ENCODE data around the gene C3orf20.
"Not testable (repeated sequence)": the region's sequence is repeated elsewhere in the genome, so short reads cannot be mapped to it uniquely, and the experiment has no call there.

C3orf20 gene

DNA sequence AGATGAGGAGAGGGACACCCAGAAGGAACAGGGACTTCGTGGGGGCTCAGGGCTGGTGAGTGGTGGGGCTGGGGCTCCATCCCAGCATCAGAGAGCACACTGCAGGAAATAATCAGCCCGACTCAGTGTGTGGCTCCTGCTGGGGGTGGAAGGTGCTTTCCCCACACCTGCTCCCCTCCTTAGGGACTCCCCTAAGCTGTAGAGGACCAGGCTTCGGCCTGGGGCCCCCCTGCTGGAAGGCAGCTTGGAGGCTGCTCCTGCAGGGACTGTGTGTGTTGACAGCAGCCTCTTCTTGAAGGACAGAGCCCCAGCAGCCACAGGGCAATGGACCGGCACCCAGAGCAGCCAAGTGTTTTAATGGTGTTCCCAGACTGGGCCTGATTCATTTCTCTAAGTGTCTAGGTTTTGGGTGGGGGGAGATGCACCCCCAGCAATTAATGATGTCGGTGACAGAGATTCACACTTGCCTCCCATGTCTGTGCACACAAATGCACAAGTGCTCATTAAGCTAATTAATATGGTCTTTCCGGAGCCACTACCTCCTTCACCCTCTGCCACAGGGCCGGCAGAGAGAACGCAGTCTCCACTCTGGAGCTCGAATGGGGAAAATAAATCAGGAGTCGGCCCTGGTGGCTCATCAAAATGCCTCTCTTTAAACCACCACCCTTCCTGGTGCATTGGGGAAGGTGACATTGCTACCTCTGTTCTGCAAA, 126.9 kb downstream of the C3orf20 start:
- DNase-seq: no peak

DNA sequence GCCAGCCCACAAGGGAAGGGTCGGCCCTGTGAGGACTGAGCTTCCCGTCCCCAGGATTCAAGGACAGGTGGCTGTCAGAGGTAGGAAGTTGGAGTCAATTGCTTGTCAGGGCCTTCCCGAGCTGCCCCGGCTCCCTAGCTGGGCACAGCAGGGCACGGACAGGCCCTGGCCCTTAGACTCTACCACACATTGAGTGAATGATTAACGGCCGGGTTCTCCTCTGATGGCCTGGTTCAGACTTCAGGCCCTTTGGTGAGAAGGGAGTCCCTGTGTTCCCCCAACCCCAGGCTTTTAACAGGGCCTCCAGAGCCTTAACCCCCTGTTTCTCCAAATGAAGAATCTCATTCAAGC, 127.4 kb downstream of the C3orf20 start:
- no peak for DNase-seq

DNA sequence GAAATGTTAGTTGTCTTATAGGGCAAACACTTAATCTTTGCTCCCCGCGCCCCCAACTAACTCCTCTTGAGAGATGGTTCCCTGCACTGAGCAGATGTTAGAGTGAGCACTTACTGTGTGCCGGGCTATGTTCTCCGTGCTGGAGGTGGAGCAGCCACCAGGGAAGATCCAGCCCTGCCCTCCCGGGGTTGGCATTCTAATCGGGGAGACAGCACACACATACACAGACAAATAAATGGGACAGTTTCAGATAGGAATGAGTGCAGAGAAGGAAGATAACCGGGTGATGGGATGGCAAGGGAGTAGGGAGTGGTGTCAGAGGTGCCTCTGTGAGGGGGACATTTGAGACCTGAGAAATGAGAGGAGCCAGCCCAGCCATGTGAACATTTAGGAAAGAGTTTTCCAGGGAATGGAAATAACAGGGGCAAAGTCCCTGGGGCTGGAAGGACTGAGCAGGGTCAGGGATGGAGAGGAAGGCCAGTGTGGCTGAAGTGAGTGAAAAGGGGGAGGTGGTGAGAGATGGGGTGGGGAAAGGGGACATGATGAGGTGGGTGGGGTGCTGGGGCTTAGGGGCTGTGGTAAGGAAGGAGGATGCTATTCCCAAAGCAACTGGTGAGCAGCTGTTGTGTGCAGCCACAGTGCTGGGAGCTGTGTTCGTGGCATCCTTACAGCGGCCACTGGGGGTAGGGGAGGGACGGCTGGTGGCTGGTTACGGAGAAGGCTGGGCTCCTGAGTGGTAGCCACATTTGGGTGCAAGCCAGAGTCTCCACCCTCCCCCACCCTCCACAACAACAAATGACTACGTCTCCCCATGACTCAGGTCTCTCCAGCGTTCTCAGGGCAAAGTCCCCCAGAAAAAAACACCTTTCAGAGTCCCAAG, 128.4 kb downstream of the C3orf20 start:
- DNase-seq: no peak

DNA sequence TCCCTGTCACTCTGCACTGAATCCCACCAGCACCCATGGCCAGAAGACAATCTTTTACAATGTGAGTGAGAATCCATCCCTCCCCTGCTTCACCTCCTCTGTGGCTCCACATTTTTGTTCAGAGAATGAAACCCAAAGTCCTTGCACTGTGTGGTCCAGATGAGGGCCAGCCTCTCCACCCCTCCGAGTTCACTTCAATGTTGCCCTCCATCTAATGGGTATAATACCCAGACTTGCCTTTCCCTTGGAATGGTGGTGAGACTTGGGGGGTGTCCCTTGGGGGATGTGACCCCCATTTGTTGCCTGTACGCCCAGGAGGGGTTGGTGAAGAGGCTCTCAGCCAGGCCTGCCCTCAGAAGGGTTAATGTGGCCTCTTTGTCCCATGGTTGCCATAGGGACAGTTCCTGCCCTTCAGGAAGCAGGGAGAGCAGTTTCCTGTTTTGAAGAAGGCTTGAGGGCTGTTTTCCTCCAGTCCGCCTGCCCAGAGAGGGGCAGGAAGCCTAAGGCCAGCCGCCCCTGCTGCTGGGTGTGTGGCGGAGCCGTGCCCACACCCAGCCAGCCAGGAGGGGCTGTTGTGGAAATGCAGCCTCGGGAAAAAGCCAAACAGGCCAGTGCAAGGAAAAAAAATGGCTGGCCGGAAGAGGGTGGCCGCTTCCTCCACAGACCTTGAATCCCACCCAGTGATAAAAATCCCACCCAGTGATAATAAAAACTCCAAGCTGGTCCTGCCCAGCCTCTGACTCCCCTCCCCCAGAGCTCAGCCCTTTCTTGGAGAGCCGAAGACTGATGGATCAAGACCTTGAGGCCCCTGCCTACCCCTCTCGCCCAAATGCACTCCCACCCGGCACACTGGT, 129.3 kb downstream of the C3orf20 start:
- DNase-seq: no peak

DNA sequence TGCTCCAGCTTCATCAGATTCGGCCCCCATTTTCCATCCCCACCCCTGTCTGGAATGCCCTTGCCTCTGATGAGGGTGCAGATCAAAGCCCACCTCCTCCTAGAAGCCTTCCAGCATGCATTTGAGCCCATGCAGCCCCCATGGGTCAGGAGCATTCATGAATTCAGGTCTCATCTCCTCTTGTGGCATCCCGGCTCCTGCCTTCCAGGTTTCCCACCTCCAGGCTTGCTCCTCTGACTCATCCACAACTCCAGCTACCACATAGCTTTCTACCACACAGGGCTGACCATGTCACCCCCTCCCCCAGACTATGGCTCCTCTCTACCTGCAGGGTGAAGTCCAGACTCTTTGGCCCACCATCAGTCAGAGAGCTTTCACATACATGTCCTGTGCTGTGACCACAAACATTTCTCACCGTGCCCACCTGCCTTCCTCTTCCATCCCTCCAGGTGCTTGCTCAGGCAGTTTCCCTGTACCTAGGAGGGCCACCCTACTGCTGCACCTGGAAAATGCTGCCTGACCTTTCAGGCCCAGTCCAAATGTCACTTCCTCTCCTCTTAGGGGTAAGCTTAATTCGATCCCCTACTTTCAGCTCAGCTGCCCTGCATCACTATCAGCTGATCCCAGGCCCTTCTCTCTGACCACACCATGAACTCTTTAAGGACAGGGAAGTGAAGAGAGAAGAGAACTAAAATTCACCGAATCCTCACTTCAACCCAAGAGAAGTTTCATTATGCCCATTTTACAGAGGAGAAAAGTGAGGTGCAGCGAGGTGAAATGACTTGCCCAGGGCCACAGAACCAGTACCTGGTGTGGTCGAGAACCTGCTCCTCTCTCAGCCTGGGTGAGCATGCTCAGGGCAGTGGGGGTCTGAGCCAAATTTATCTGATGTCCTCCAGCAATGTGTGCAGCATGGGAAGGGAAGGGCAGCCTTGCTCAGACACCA, 130.2 kb downstream of the C3orf20 start:
- no peak for DNase-seq

DNA sequence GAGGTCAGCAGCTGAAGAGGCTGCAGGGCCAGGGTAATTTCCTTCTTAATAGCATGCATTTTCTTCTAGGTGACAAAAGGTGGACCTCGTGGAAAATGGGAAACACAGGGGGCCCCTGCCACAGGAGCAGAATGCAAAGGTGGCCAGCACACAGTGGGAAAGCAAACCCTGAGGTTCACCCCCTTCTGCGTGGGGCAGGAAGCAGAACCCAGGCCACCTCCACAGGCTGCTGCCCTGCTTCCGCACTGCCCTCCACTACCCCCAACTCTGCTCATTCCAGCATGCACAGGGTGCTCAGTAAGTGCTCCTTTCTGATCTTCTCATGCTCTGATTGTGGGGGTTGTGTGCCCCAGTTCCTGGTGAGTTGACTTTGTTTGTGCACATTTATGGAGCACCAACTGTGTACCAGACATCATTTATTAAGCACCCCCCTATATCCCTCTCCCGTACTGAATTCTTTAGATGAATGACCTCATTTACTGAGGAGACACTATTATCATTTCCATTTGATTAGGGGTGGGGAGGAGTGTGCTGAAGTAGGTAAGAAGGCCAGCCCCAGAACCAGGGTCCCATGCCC, 131.1 kb downstream of the C3orf20 start:
- DNase-seq: no peak

DNA sequence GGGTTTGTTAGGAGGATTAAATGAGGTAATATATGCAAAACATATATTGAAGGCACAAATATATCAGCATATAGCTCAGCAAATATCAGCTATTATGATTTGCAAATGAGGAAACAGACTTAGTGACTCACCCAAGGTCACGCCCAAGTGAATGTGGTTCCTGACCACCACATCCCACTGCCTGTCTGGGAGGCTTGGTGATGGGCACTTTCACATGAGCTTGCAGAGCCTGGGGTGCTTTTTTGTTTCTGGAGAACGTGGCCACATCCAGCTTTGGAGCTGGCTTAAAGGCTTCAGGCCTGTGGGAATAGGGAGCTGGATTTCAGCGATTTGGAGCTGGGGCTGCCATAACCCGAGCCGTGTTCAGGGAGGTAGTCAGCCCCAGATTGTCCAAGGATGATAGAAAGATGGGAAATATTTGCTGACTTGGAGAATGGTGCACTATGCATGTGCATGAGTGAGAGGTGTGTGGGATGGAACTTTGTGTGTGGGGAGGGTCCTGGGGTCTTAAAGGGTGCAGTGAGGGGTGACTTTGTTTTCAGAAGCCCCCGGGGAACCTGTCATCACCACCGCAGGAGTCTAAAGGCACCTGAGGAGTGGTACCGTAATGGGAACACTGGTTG, 131.8 kb downstream of the C3orf20 start:
- DNase-seq: no peak

DNA sequence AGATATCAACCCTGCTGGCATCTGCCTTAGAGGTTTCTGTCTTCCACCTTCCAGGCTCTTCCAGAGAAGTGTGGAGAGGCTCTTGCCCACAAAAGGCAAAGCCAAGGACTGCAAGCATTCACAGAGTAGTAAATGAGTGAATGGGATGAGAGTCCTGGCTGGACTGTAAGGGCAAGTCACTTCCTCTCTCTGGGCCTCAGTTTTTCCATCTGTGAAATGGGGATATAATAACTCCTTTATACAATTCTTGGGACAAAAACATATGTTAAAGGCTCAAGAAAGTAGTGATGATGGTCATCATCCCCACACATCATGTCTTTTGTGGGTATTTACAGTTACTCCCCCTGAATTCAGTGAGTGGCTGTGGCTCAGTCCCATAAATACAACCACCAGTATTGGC, 133.1 kb downstream of the C3orf20 start:
- no peak for DNase-seq

DNA sequence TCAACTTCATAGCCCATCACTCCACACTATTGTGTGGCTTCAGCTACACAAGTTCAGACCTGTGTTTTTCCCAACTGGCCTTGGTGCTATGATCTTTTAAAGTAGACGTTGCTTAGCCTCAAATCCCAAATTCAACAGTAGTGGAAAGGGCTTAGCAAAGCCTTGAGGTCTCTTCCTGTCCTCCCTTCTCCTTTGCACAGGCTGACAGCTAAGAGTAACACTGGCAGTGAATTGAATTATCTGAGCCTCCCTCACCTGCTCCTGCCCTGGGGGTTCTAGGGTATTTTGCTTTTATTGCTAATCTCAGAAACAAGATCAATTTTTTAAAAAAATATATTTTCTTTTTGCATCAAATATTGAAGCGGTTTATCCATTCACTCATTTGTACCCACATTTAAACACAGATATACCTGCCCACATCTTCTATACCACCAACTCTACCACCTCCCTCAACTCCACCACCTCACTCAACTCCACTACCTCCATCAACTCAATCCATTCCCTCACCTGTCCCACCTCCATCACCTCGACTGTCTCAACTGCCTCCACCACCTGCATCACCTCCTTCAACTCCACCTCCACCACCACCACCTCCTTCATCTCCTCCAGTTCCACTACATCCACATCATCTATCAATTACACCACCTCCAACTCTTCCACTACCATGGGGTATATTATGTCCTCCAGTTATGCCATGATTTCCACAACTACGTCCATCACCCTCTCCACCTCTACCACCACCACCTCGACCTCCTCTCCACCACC, 133.7 kb downstream of the C3orf20 start:
- no peak for DNase-seq

DNA sequence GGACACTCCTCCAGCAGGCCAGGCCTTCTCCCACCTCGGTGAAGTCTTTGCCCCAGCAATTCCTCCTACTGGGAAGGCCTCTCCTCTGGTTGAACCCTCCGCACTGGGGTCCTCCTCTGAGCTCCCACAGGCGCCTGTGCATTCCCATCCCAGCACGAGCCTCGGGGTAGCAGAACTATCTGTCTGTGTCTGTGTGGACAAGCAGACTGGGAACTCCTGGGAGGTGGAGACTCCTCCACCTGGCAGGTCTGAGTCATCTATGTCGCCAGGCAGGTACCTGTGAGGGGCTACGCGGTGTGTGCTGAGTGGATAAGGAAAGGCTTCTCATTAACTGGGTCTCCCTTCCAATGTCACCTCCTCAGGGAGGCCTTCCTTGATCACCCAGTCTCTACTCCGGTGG, 134.7 kb downstream of the C3orf20 start:
- DNase-seq: not testable (repeated sequence)

DNA sequence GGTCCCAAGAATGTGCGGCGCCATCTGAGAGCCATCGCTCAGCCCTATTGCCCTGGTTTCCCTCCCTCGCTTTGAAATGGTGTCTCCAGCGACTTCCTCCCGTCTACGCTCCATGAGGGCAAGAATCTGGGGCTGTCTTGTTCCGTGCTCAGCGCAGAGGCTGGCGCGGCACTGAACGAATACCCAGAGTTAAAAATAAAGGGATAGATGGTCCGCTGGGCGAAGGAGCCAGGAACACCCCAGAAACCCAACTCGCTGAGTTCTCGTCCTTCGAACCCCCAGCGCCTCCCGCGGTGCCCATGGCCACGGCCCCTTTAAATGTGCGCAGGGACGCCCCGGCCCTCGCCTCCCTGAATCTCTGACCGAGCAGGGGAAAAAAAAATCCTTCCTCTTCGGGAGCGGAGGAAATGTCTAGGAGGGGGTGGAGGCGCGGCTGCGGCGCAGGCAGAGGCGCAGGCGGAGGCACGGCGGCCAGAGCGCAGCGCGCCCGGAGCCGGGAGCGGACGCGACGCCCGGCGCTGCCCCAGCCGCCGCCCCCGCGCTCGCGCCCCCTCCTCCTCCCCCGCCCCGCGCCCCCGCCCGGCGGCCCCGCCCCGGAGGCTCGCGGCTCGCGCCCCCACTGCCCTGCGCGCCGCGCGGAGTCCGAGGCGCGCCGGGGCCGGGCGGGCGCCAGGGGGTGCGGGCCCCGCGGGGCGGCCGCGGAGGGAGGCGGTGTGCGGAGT, 135.3 kb downstream of the C3orf20 start:
- no peak for DNase-seq

DNA sequence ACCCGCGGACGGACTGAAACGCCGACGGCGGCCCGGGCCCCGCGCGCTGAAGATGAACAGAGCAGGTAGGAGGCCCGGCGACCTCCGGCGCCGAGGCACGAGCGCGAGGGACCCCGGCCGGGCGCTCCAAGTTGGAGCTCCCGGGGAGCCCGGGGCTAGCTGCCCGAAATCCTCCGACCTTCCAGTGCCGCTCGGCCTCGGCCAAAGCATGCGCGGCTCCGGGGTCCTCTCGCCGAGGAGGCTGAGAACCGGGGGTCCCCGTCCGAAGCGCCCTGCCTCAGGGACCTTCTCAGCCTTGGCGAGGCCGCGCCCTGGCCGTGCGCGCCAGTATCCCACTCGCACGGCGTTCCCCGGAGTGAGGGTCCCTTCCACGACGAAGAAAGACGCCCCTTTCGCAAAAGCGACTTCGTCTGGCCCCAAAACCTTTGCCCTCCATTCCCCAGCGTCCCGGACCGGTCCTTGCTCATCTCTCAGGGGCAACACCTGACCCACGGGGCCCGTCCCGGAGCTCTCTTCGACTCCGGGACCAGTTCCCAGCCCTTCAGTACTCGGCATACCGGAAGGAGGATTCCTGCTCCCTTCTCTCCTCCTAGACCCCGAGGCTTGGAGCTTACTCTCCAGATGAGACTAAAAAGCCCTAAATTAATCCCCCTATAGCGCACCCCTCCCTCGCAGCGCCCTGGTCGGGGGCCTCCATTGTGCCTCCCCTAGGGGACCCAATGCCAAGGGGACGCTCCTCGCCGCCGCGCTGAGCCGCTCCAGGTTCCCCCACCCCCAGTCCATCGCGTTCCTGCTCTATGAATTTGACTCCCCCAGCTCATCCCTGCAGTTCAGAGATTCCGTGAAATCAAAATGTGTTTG, 136.1 kb downstream of the C3orf20 start:
- DNase-seq: no peak

DNA sequence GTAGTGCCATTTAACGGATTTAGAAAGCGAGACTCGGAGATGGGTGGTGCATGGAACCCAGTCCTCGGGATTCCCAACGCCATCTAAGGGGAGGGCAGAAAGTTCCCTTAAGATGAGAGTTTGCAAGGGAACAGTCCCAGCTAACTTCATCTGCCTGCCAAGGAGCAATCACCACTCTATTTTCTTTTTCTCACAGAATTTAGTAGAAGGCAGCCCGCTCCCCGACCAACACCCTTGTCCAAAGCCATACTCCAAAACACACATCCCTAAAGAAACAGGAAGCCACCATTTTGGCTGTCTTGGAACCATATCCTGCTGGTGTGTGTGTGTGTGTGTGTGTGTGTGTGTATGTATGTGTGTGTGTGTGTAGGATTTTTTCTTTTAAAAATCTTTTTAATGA, 136.7 kb downstream of the C3orf20 start:
- DNase-seq: no peak

DNA sequence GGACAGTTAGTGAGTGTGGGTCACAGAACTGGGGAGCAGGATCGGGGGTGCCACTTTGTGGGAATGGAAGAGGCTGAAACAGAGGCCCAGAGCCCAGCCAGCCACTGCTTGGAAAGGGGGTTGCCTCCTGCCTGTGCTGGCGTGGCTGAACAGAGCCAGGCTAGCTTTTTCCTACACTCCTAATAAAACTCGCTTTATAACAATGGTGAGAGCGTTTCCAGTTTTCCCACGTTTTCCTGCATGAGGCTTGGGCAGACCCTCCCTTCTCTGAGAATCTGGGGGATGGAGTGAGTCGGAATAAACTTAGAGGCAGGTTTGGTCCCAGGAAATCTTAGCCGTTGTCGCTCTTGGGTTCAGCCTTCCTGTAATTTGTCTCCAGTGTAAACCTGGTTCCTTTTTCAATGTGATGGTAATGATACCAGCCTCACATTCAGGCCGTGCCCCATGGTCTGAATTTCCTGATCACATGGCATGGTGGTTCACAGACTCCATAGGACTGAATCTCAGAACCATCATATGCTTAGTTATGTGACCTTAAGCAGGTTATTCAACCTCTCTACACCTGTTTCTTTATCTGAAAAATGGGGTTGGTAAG, 137.4 kb downstream of the C3orf20 start:
- DNase-seq: no peak

DNA sequence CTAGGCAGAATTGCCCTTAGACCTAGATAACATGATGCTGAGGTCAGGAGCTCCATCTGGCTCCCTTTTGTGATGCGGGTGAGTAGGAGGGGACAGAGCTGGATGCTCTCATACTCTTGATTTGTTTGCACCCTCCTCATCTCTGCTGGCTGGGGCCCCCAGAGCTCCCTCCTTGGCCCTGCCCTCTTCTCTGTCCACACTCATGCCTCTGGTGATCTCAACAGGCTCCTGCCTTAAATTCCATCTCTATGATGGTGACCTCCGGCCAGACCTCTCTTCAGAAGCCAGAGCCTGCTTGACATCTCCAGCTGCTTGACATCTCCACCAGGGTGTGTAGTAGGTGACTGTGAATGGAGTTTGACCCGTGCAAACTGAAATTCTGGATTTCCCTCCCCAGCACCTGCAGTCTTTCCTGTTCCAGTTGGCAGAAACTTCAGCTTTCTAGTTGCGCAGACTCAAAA, 139.5 kb downstream of the C3orf20 start:
- no peak for DNase-seq

DNA sequence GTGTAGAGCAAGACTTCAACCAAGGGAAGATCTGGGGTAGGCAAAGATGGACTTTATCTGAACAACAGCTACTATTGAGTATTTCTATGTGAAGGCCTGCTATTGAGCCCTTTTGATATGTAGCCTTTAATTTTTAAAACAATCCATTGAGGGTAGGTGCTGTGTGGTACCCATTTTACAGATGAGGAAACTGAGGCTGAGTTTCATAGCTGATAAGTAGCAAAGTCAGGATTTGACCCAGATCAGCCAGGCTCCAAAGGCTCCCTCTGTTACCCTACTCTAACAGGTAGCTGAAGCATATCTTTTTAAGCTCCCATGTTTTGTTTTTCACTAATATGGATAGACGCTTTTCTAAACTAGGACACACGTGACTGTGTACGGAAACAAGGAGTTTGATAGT, 141.4 kb downstream of the C3orf20 start:
- DNase-seq: no peak

DNA sequence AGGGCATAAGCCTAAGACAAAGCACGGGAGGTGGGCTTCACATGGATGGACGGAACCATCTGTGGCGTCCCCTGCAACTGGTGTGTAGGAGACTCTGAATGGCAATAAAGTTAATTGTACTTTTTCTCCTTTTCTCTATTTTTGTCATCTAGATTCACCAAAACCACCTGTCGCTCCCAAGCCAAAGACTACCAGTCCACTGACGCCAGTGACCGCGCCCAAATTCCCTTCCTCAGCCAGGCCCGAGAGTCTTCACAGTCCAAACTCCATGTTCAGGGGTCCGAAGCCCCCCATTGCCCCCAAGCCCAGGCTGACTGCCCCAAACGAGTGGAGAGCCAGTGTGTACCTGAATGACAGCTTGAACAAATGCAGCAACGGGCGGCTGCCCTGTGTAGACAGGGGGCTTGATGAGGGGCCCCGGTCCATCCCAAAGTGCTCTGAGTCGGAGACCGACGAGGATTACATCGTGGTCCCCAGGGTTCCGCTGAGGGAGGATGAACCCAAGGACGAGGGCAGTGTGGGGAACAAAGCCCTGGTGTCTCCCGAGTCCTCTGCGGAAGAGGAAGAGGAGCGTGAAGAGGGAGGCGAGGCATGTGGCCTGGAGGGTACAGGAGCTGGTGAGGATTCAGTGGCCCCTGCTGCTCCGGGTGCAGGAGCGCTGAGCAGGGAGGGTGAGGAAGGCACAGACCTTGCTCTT, 144.0 kb downstream of the C3orf20 start, which contains the start of gene FGD5:
FGD5 (plus strand) TSS at position 159 of the 697 bp plus-strand sequence; CDS start at position 269, 110 bp downstream.
- no peak for DNase-seq

DNA sequence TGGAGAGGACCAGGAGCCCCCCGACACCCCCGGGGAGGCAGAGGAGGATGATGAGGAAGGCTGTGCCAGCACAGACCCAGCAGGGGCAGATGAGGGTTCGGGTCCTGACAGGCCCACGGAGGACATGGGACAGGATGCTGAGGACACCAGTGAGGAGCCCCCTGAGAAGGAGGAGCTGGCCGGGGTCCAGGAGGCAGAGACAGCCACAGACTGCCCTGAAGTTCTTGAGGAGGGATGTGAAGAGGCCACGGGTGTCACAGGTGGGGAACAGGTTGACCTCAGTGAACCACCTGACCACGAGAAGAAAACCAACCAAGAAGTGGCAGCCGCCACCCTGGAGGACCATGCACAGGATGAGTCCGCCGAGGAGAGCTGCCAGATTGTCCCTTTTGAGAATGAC, 144.7 kb downstream of the C3orf20 start:
- DNase-seq: no peak
